HG03159 (cell line): ENCODE data around the gene C14orf132.

Source experiments
- ATAC-seq: cut with Tn5 transposase; IDR thresholded peaks from one replicate; pipeline ENCODE4 v1.9.1; 2021; ENCODE audit warnings: mild to moderate bottlenecking, moderate library complexity; ENCODE audit not compliant: unreplicated experiment

The C14orf132 gene

DNA sequence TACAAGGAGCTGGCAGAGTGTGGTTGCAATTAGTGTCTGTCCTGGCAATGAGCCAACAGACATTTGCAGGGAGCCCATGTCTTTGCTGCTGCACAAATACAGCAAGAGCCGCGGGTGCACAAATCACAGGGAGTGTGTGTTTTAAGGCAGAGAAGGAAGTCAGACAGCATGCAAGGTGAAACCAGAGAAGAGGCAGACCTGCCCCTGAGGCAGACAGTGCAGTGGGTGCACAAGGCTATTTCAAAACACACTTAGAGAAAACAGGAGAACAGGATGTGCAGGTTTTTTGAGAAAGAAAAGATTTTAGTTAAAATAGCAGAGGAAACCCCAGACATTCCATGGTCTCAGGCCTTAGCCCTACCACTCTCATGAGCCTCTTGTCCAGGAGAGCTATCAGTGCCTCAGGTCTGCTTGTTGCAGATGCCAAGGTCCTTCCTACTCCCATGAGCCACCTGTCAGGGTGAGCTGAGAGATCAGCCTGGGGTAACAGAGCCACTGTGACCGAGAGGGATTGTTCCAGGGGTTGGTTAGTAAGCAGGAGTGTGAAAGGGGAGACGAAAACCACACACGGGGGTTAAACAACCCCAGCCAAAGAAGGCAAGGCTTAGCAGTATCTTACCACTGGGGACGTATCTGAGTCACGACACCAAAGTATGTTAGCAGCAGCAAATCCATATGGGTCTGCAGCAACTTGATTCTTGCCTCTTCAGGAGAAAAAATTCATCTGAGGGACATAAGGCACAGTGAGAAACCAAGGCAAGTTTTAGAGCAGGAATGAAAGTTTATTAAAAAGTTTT is 78.1 kb downstream of the C14orf132 start:
- ATAC-seq = no peak

DNA sequence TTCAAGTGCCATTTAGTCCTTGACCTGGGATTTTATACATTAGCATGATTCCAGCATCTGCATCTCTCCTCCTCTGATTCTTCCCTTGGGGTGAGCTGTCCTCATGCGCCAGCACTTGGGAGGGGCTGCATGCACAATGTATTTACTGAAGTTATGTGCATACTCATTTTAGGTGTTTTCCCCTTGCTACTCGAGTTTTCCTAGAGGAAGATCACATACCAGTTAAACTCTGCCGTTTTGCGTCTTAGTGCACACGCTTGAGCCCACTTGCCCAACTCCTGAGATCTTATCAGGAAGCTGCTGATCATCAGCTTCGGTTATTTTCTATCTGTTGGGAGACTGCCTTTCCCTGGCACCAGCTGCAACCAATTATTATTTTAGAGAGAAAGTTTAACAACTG is 78.8 kb downstream of the C14orf132 start:
- ATAC-seq = no peak

DNA sequence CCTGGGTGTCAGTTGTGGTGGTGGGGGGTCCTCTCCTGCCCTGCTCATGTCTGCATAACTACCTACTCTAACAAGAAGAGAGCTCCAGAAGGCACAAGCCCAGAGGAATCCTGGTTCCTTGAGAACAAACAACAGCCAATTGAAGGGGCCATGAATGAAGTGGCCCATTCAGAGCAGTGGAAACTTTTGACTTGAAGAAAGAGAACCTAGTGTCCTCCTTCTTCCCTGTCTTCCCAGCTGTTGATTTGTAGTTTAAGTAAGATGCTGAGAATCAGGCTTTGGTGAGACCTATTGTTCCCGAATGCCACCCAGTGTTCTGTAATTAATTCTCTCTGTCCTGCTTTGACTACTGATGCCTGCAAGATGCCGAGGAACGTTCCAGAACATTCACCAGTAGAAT is 79.2 kb downstream of the C14orf132 start:
- no peak for ATAC-seq

DNA sequence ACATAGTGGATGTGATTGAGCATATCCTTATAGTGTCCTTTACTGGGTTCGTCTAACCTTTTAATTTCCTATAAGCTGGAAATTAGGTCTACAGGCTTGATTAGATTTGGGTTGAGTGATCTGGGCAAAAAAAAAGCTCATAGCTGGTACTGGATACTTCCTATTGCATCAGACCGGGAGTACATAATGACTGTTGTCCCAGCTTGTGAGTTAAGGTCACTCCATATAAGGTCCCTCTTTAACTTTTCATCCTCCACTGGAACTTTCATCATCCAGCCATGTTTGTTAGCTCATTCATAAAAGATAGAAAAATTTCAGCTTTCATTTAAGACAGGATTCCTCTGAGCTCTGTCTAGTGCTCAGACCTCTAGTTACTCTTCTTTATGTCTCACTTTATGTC is 80.8 kb downstream of the C14orf132 start:
- no peak for ATAC-seq

DNA sequence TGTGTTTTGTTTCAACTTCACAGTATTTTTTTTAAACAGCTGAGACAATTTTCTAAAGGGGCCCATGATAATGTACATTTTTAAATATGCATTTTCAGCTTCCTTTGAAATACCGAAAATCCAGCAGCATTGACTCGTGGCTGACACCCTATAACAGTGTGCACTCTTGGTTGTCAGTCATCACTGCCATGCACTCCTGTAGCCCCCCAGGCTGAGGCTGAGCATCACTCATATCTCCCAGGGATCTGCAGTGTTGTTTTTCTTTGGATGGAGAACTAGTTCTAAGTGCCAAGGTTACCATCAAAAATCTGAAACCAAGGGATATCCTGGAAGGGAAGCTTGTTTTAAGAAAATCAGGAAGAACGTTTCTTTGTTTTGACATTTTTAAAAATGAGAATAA is 81.2 kb downstream of the C14orf132 start:
- ATAC-seq = no peak

DNA sequence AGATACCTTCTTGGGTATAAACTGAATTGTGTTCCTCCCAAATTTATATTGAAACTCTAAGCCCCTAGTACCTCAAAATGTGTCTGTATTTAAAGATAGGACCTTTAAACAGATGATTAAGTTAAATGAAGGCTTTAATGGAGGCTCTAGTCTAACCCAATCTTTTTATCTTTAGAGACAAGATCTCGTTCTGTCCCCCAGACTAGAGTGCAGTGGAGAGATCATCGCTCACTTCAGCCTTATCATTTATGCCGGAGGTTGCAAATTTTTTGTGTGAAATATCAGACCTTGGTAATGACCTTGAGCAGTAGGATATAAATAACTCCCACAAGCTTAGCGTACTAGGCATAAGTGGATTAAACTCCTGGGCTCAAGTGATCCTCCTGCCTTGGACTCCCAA is 81.8 kb downstream of the C14orf132 start:
- ATAC-seq = no peak

DNA sequence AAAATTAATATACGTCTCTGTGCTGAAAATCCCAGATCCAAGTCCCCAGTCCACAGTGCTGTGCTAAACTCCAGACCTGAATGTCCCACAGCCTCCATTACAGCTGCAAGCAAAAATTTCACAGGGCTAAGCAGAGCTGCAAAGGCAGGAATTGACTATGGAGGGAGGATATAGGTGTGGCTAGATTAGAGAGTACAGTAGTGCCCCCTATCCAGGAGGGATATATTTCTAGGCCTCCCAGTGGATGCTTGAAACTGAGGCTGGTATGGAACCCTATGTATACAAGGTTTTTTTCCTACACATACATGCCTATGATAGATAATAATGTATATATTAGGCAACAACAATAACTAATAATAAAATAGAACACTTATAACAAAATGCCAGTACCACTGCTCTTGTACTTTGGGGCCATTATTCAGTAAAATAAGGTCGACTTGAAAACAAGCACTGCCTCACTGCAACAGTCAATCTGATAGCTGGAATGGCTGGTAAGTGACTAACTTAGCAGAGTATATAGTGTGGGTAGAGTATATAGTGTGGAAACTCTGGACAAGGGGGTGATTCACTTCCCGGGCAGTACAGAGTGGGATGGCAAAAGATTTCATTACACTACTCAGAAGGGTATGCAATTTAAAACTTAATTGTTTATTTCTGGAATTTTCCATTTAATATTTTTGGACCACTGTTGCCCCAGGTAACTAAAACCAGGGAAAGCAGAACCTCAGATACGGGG is 82.7 kb downstream of the C14orf132 start:
- ATAC-seq = no peak

DNA sequence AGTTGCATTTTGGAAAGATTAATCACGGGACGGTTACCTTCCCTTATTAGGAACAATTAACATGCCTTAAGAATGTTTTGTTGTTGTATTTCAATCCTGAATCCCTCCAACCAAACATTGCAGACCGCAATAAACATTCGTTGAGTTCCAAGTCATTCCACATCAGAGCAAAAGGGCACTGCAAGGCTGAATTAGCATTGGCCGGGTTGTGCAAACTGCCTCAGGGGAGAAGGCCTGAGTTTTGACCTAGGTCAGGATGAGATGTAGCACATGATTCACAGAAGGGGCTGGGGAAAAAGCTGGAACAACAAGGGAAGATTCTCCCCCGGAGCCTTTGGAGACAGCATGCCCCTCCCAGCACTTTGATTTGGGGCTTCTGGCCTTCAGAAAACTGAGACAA is 83.3 kb downstream of the C14orf132 start:
- ATAC-seq = no peak

DNA sequence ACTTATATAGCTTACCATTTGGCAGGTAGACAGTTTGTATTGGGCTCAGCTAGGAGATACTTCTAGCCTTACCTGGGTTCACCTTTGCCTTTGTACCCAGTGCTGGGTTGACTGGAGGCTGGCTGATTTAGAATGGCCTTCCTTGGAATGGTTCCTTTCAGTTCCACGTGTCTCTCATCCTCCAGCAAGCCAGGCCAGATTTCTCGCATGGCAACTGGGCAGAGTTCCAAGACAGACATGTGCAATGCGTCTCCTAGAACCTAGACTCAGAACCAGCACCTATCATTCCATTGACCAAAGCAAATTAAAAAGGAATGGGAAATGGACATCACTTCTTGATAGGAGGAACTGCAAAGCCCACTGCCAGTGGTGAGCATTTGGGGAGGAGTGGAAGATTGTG is 86.4 kb downstream of the C14orf132 start:
- no peak for ATAC-seq

DNA sequence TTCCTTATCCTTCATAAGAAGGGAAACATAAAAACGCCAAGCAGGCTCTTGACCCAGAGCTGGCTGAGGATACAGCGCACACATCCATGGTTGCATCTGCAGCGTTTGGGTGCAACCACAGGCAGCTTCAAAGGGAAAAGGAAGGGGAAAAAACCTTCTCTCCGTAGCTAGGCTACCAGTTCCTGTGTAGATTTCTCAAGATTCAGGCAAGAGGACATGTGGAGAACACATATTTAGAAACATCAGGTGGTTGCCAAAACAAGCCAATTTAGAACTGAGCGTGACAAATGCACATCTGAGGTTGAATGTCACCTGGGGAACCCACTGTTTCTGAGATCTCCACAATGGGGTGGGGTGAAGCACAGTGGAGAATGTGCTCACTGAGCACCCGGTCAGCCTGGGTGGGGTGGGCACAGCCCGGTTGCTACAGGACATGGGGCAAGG is 87.2 kb downstream of the C14orf132 start:
- no peak for ATAC-seq

DNA sequence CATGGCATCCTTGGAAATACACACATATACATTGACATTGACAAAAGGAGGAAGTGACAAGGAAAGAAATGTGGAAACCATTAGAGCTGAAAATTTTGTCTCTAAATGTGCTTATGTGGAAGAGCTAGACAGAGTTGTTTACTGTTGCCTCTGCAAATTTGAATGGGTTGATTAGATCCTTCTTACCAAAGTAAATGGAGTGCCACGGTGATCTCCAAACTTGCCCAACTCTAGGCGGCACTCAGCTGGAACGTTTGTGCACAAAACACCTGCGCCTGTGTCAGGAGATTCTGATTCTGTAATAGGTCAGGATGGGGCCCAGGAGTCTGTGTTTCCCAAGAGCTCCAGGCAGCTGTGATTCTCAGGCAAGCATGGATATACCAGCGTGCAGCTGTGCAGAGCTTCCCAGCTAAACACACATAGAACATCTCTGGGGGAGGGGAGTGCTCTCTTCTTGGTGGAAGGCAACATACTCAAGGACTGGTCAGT is 87.7 kb downstream of the C14orf132 start:
- ATAC-seq = no peak

DNA sequence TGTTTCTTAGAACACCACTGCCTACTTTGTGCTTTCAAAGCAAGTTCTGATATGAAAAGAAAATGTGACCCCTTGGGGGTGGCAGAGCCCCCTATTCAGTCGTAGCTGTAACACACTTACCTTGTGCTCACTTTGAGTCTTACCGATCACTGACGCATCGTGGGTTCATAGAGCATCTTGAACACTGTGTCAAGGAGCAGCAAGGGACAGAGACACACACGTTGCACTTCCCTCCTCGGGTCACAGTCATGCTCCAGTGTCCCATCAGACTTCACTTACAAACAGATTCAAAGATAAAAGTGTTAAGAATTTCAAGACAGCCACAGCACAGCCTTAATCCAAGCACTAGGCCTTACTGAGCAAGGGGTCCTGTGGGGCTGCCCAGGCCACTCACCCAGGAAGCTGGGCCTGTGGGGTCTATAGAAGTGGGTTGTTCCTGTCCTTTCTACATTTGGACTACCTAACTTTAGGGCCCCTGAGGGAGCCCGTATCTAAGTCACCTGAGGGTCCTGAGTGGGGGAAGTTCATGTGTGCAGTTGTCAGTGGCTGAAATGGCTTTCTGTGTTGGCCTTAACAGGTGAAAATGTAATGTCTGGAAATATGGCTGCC is 90.1 kb downstream of the C14orf132 start:
- no peak for ATAC-seq

DNA sequence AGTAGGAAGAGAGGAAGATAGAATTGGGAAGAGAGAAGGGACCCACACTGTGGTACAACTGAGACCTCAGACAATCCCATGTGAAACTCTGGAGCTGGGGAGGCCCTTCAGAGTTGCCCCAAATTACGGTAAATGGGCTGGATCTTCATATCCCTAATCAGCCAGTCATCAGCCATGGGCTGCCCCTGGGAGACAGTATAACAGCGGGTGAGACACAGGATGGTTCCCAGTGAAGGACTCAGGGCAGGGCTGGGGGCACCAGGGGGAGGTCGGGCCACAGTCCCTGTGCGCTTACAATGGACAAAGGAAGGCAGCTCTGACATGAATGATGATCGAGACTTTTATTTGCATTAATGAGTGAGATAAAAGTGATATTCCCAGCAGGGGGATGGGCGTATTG is 91.2 kb downstream of the C14orf132 start:
- ATAC-seq = no peak

DNA sequence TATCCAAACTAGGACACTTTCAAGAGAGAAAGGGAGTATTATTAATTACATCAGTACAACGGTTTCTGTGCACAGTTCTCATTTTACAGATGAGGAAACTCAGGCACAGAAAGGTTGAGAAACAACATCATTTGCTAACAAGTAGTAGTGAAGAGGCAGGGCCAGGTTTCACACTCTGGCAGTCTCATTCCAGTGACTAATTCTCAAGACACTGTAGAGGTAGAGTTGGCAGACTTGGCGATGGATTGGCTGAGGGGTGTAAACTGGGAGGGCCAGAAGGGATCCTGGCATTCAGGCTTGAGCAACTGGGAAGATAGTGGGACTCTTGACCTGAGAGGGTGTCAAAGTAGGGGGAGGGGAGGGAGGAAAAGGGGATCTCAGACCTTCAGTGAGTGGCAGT is 91.7 kb downstream of the C14orf132 start:
- no peak for ATAC-seq

DNA sequence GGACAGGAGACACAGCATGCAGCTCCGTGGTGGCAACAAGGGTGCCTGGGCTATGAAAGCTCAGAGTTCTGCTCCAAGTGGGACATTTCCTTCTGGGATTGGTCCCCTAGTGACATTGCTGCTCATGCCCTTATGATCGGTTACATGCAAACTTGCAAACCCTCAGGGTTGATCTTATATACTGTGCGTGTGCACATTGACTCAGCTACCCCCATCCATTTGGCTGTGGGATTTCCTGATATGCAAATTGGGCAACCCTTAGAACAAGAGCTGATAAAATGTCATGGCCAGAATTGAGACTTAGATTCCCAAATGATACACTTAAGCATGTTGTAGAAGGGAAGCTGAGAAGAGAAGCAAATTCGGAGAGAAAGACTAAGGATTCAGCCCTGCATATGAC is 92.7 kb downstream of the C14orf132 start:
- ATAC-seq = no peak

DNA sequence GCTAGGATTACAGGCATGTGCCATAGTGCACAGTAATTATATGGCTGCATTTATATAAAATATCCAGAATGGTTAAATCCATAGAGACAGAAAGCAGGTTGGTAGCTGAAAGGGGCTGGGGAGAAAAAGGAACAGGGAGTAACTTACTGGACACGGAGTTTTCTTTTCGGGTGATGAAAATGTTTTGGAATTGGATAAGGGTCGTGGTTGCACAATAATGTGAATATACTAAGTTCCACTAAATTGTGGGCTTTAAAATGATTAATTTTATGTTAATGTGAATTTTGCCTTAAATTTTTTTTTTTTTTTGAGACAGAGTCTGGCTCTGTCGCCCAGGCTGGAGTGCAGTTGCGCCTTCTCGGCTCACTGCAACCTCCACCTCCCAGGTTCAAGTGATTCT is 95.3 kb downstream of the C14orf132 start:
- ATAC-seq = no peak

DNA sequence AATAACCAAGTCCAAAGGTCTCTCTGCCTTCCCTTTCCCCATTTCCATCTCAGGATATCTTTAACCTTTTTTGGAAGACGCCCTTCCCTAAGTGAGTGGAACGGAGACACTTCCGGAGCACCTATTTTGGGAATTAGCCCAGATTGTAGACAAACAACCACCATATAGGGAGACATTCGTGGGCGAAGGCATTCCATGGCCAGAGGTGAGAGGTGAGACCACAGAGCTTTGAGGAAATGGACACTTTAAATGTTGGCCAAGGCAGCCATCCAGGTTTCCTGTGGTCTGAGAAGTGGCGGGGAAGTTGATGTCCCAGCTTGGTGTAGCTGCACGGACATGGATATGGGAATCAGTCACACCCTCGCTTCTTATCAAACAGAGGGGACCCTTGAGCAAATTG is 96.1 kb downstream of the C14orf132 start:
- no peak for ATAC-seq

DNA sequence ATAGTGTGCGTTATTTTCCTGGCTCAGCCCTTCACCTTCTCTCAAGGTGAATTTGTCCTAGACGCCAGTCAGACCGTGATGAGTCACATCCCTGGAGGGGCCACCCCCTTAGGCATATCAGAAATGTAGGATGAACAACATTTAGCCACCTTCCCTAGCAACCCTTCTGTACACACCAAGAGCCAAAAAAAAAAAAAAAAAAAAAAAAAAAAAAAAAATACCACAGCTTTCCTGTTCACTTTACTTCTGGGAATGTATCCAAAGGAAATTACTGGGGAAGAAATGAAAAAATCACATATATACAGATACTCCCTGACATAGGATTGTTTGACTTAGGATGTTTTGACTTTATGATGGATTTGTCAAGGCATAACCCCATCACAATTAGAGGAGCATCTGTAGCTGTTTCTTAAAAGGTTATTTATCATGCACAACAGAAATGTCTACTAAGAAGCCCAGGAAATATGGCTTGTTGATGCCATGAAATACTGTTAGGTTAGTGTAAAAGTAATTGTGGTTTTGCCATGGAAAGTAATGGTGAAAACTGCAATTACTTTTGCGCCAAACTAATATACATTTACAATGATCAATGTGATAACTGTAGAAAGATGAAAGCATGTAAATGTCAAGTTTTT is 97.3 kb downstream of the C14orf132 start:
- no peak for ATAC-seq

DNA sequence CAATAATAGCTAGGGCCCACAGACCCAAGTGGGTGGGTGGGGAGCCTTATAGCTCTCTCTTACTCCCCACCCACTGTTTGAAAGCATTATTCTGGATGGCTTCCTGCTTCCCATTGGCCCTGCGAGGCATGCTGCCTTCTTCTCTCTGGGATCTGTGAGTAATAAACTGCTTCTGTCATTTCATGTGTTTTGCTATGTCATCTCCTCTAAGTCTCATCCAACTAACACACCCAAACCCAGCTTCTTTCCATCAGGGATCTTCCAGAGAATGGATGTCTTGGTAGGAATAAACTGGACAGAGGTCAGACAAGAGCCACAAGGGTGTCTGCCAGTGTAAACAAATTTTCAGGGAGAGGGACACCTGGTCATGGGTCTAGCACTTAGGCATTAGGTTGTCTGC is 99.1 kb downstream of the C14orf132 start:
- no peak for ATAC-seq

DNA sequence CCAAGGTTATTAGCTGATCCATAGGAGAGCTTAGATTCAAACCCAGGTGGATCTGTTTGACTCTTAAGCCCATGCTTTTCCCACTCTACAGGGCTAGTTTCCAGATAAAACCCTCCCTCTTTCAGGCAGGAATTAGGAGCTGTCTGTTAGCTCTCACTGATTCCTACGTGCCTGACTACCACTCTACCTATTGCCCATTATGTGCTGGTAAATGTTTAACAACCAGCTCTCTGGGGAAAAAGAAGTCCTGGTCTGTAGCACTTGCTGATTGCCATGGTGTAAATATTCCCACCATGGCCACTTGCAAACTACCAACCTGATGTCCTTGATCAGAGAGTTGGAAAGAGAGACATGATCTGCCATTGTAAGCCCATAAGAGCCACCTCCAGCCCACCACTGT is 100.0 kb downstream of the C14orf132 start:
- ATAC-seq = no peak

DNA sequence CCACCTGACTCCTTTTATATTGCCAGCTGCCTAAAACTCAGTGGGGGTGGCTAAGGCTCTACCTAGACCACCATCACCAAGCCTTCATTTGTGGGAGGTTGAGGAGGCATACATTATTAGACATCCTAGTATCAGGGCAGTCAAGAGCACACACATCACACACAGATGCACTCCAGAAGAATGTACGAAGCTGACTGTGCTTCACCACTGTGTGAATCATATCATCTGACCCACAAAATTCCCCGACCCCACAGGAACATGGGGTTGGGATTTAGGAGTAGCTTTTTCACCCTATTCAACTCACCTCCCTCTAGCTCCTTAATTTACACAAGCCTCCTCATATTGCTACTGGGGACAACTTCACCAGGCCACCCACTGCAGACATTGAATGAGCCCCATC is 100.7 kb downstream of the C14orf132 start:
- ATAC-seq = no peak
